ENCODE data around the gene INTS11.
A peak's percentile ranks its signal among the peaks of the same experiment; 100 is the strongest.

Gene INTS11

GRCh38 chr1:1299686-1300351 is 24.6 kb downstream of the INTS11 start:
- DNase-seq (ENCODE audit: low spot score) = peak; percentile 46

GRCh38 chr1:1298861-1299685 is 25.4 kb downstream of the INTS11 start:
- DNase-seq (ENCODE audit: low spot score) = no peak

GRCh38 chr1:1297802-1298424 is 26.5 kb downstream of the INTS11 start:
- no peak for DNase-seq (ENCODE audit: low spot score)

GRCh38 chr1:1296070-1297061 is 28.1 kb downstream of the INTS11 start:
- no peak for DNase-seq (ENCODE audit: low spot score)

- DNase-seq (ENCODE audit: low spot score) = no peak
Observed at GRCh38 chr1:1295154-1295923, 29.1 kb downstream of the INTS11 start.

GRCh38 chr1:1294250-1294890 is 30.1 kb downstream of the INTS11 start:
- no peak for DNase-seq (ENCODE audit: low spot score)

- DNase-seq (ENCODE audit: low spot score) = no peak
Observed at GRCh38 chr1:1293263-1294249, 30.9 kb downstream of the INTS11 start.

GRCh38 chr1:1292851-1293250 is 31.6 kb downstream of the INTS11 start:
- no peak for DNase-seq (ENCODE audit: low spot score)

- DNase-seq (ENCODE audit: low spot score) = no peak
Observed at GRCh38 chr1:1292442-1292779, 32.0 kb downstream of the INTS11 start.

GRCh38 chr1:1291548-1292441 is 32.7 kb downstream of the INTS11 start:
- peak; percentile 78 for DNase-seq (ENCODE audit: low spot score)

- DNase-seq (ENCODE audit: low spot score) = no peak
Observed at GRCh38 chr1:1291023-1291528, 33.4 kb downstream of the INTS11 start.

GRCh38 chr1:1290238-1290731 is 34.2 kb downstream of the INTS11 start:
- peak; percentile 73 for DNase-seq (ENCODE audit: low spot score)

- DNase-seq (ENCODE audit: low spot score) = no peak
Observed at GRCh38 chr1:1287288-1288110, 37.0 kb downstream of the INTS11 start.

- no peak for DNase-seq (ENCODE audit: low spot score)
Observed at GRCh38 chr1:1286313-1287261, 37.9 kb downstream of the INTS11 start.

- no peak for DNase-seq (ENCODE audit: low spot score)
Observed at GRCh38 chr1:1285611-1286311, 38.7 kb downstream of the INTS11 start.

All from germinal center (tissue), 1 donor.